NT2/D1 (cell line): Measurements from ENCODE around the gene GPSM1.

Source experiments
- SUZ12 ChIP-seq: IDR thresholded peaks from 2 replicates; pipeline ENCODE4 v1.6.1; 2011; ENCODE audit not compliant: insufficient read length, insufficient read depth; ENCODE audit errors: extremely low read depth
- YY1 ChIP-seq: IDR thresholded peaks from 2 replicates; pipeline ENCODE4 v1.6.1; 2011; ENCODE audit not compliant: insufficient read length, insufficient read depth
- ZNF274 ChIP-seq: IDR thresholded peaks from 2 replicates; pipeline ENCODE4 v1.6.1; 2011; ENCODE audit warnings: mild to moderate bottlenecking, low read depth, low read length

GRCh38 chr9:136339958-136340310 is 12.6 kb downstream of the GPSM1 start:
- TF ChIP-seq YY1 = no peak
- TF ChIP-seq ZNF274 = no peak
- TF ChIP-seq SUZ12 = no peak
